OCI-LY1 (cell line): ENCODE measurements around the gene AIRE.

Experiments used
- EZH2 ChIP-seq: fragments of 200-600 bp; sonication (generic), shearing (Covaris generic); IDR thresholded peaks from 2 replicates; pipeline ENCODE4 v1.8.0; 2017; ENCODE audit warnings: borderline replicate concordance, mixed run types, mild to moderate bottlenecking, antibody characterized with exemption, low read length, moderate library complexity, mixed read lengths
- TF ChIP-seq, protein P1 (sequence below): fragments of 200-600 bp; sonication (generic), shearing (Covaris generic); IDR thresholded peaks from 2 replicates; pipeline ENCODE4 v1.5.1; 2017; ENCODE audit warnings: mild to moderate bottlenecking, antibody characterized with exemption, low read length, moderate library complexity, mixed read lengths

DNA sequence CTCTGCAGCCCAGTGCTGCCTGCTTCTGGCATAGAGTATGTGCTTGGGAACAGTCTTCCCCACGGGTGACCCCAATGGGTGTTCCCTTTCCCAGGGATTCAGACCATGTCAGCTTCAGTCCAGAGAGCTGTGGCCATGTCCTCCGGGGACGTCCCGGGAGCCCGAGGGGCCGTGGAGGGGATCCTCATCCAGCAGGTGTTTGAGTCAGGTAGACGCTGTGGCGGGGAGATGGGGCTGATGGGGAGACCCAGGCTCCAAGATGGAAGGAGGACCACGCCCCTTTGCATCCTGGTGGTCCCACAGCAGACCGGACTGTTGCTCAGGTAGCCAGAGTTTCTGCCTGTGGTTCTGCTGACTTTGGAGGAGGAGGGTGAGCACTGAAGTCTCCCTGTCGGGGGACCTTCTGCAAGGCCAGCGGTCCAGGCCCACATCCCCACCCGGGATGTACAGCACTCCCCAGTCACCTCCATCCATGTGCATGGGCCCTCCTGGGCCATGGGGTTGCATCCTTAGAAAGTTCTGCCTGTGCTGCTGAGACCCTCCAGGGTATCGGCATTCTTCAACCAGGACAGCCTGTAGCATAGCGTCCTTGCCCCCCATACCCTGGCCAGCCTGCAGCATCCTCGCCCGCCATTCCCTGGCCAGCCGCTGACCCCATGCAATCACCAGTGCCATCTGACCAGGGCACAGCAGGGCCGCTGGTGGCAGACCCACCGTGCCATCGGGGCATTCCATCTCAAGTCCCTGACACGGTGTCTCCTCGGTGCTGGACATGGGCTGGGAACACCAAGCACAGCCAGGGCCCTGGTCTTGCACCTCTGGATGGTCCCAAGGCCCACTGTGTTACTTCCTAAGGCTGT lies 2.8 kb downstream of the AIRE start:
- TF ChIP-seq, protein P1, sequence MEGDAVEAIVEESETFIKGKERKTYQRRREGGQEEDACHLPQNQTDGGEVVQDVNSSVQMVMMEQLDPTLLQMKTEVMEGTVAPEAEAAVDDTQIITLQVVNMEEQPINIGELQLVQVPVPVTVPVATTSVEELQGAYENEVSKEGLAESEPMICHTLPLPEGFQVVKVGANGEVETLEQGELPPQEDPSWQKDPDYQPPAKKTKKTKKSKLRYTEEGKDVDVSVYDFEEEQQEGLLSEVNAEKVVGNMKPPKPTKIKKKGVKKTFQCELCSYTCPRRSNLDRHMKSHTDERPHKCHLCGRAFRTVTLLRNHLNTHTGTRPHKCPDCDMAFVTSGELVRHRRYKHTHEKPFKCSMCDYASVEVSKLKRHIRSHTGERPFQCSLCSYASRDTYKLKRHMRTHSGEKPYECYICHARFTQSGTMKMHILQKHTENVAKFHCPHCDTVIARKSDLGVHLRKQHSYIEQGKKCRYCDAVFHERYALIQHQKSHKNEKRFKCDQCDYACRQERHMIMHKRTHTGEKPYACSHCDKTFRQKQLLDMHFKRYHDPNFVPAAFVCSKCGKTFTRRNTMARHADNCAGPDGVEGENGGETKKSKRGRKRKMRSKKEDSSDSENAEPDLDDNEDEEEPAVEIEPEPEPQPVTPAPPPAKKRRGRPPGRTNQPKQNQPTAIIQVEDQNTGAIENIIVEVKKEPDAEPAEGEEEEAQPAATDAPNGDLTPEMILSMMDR: no peak
- no peak for TF ChIP-seq EZH2
